Measurements from ENCODE around the gene CAMK2D. TPM values are rescaled to one million over a fixed set of nuclear protein-coding genes. Genes with fewer than 3 reads are reported as not detected.

Gene CAMK2D
- total and polyA plus RNA-seq, 2 experiments from 2014 or later = 4.9 to 14.6 TPM

DNA sequence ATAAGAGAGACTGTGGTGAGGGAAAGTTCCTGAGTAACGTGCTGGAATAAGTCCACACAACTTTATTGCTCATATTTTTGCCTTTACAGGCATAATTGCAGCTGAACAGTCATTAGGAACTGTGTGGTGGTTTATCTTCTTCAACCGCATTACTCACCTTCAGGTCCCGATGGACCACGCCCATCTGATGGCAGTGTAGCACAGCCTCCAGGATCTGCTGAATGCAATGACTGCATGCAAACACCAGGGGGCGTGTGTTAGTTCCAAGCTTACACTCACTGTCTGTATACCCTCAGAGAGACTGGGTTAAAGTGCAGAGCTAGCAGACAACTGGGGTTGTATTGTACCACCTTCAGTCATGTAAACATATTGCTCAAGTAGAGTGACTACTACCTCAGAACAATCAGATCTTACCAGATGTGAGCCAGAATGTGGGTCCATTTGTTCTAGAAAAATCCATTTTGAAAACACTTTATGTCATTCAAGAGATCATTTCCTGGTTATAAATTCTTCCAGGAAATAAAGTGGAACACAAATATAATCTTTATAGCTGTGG, 214.0 kb downstream of the CAMK2D start:
- Histone ChIP-seq H3K4me3 (no peak overlapping the region), H3K27me3 (ENCODE audit: insufficient read depth) (no peaks in the 10 kb centered on the region), H3K36me3 (ENCODE audit: insufficient read depth) (no peaks in the 10 kb centered on the region), H3K4me2 (no peak overlapping the region), H4K20me1 (replicated peaks; ENCODE audit: insufficient read depth) (no peaks in the 10 kb centered on the region), H3F3A (replicated peaks; ENCODE audit: low read depth) (no peaks in the 10 kb centered on the region), H3K9me2 (ENCODE audit: insufficient read depth) (no peaks in the 10 kb centered on the region), H3K79me2 (replicated peaks; ENCODE audit: insufficient read depth) (no peaks in the 10 kb centered on the region), H2AFZ (no peak overlapping the region), H3K27ac (ENCODE audit: low read depth) (no peak overlapping the region), H3K4me1 (ENCODE audit: insufficient read depth) (no peaks in the 10 kb centered on the region)
- no peaks in the 10 kb centered on the region for H3K27me3 Mint-ChIP-seq (ENCODE audit: insufficient read depth, low read depth, poor library complexity)
- H3K27ac Mint-ChIP-seq = no peak overlapping the region
- peak; percentile 95 for DNase-seq (ENCODE audit: low spot score)
- H3K36me3 Mint-ChIP-seq (ENCODE audit: low read depth) = no peaks in the 10 kb centered on the region
- H3K9me3 Mint-ChIP-seq = no peaks in the 10 kb centered on the region
- peak; percentile 100 for ATAC-seq
- no peaks in the 10 kb centered on the region; the same call in 1 of the 3 replicates for H3K4me1 Mint-ChIP-seq
- TF ChIP-seq CTCF (conservative IDR thresholded peaks at IDR 0.05; ENCODE audit: low read depth in 2 of 2) (peak; percentile 98 to 100), NANOG (IDR thresholded peaks at IDR 0.05; ENCODE audit: borderline replicate concordance) (no peak)
- H3K4me3 Mint-ChIP-seq = no peak overlapping the region

DNA sequence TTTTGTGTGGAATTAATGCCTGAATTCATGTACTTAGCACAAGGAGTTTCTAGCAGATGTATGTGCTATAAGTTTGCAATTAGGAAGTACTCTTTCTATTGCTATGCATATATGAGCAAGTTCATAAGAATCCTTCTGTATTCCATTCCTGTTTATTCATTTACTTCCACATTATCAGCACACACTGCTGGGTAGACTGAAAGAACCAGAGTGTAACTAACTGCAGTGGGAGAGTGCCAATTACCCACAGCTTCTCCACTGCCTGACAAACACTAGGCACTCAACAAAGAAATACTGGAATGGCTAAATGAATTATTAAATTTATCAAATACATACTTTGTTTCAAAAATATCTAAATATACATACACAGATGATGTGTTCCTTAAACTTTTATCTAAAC, 219.6 kb downstream of the CAMK2D start:
- Mint-ChIP-seq H3K4me1 (no peaks in the 10 kb centered on the region), H3K36me3 (ENCODE audit: low read depth) (no peaks in the 10 kb centered on the region), H3K9me3 (no peaks in the 10 kb centered on the region), H3K4me3 (no peak overlapping the region), H3K27me3 (ENCODE audit: insufficient read depth, low read depth, poor library complexity) (no peaks in the 10 kb centered on the region), H3K27ac (no peak overlapping the region)
- no peaks in the 10 kb centered on the region for H3K27me3 ChIP-seq (ENCODE audit: insufficient read depth)
- no peak overlapping the region for H3K27ac ChIP-seq (ENCODE audit: low read depth)
- no peaks in the 10 kb centered on the region for H3K79me2 ChIP-seq (replicated peaks; ENCODE audit: insufficient read depth)
- no peaks in the 10 kb centered on the region for H3K4me1 ChIP-seq (ENCODE audit: insufficient read depth)
- H4K20me1 ChIP-seq (replicated peaks; ENCODE audit: insufficient read depth) = no peaks in the 10 kb centered on the region
- no peaks in the 10 kb centered on the region for H3F3A ChIP-seq (replicated peaks; ENCODE audit: low read depth)
- H3K9me2 ChIP-seq (ENCODE audit: insufficient read depth) = no peaks in the 10 kb centered on the region
- DNase-seq (ENCODE audit: low spot score) (no peak), ATAC-seq (no peak)
- no peaks in the 10 kb centered on the region for H3K36me3 ChIP-seq (ENCODE audit: insufficient read depth)
- H2AFZ ChIP-seq = no peak overlapping the region
- H3K4me3 ChIP-seq = no peak overlapping the region
- no peak overlapping the region for H3K4me2 ChIP-seq
- TF ChIP-seq EZH2 (IDR thresholded peaks at IDR 0.05; ENCODE audit: low read depth, unreplicated experiment) (no peak), ZNF114 (CRISPR knock-in tag; IDR thresholded peaks at IDR 0.05) (no peak), STAT1 (IDR thresholded peaks at IDR 0.05; ENCODE audit: unreplicated experiment) (no peak), CREB1 (CRISPR knock-in tag; IDR thresholded peaks at IDR 0.05; ENCODE audit: low read depth) (no peak), REST (IDR thresholded peaks at IDR 0.05; ENCODE audit: unreplicated experiment) (no peak)
- TF ChIP-seq, protein P1, sequence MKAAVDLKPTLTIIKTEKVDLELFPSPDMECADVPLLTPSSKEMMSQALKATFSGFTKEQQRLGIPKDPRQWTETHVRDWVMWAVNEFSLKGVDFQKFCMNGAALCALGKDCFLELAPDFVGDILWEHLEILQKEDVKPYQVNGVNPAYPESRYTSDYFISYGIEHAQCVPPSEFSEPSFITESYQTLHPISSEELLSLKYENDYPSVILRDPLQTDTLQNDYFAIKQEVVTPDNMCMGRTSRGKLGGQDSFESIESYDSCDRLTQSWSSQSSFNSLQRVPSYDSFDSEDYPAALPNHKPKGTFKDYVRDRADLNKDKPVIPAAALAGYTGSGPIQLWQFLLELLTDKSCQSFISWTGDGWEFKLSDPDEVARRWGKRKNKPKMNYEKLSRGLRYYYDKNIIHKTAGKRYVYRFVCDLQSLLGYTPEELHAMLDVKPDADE (IDR thresholded peaks at IDR 0.05) = no peak
- TF ChIP-seq, protein P2, sequence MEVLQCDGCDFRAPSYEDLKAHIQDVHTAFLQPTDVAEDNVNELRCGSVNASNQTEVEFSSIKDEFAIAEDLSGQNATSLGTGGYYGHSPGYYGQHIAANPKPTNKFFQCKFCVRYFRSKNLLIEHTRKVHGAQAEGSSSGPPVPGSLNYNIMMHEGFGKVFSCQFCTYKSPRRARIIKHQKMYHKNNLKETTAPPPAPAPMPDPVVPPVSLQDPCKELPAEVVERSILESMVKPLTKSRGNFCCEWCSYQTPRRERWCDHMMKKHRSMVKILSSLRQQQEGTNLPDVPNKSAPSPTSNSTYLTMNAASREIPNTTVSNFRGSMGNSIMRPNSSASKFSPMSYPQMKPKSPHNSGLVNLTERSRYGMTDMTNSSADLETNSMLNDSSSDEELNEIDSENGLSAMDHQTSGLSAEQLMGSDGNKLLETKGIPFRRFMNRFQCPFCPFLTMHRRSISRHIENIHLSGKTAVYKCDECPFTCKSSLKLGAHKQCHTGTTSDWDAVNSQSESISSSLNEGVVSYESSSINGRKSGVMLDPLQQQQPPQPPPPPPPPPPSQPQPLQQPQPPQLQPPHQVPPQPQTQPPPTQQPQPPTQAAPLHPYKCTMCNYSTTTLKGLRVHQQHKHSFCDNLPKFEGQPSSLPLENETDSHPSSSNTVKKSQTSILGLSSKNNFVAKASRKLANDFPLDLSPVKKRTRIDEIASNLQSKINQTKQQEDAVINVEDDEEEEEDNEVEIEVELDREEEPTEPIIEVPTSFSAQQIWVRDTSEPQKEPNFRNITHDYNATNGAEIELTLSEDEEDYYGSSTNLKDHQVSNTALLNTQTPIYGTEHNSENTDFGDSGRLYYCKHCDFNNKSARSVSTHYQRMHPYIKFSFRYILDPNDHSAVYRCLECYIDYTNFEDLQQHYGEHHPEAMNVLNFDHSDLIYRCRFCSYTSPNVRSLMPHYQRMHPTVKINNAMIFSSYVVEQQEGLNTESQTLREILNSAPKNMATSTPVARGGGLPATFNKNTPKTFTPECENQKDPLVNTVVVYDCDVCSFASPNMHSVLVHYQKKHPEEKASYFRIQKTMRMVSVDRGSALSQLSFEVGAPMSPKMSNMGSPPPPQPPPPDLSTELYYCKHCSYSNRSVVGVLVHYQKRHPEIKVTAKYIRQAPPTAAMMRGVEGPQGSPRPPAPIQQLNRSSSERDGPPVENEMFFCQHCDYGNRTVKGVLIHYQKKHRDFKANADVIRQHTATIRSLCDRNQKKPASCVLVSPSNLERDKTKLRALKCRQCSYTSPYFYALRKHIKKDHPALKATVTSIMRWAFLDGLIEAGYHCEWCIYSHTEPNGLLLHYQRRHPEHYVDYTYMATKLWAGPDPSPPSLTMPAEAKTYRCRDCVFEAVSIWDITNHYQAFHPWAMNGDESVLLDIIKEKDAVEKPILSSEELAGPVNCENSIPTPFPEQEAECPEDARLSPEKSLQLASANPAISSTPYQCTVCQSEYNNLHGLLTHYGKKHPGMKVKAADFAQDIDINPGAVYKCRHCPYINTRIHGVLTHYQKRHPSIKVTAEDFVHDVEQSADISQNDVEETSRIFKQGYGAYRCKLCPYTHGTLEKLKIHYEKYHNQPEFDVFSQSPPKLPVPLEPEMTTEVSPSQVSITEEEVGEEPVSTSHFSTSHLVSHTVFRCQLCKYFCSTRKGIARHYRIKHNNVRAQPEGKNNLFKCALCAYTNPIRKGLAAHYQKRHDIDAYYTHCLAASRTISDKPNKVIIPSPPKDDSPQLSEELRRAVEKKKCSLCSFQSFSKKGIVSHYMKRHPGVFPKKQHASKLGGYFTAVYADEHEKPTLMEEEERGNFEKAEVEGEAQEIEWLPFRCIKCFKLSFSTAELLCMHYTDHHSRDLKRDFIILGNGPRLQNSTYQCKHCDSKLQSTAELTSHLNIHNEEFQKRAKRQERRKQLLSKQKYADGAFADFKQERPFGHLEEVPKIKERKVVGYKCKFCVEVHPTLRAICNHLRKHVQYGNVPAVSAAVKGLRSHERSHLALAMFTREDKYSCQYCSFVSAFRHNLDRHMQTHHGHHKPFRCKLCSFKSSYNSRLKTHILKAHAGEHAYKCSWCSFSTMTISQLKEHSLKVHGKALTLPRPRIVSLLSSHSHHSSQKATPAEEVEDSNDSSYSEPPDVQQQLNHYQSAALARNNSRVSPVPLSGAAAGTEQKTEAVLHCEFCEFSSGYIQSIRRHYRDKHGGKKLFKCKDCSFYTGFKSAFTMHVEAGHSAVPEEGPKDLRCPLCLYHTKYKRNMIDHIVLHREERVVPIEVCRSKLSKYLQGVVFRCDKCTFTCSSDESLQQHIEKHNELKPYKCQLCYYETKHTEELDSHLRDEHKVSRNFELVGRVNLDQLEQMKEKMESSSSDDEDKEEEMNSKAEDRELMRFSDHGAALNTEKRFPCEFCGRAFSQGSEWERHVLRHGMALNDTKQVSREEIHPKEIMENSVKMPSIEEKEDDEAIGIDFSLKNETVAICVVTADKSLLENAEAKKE (CRISPR knock-in tag; IDR thresholded peaks at IDR 0.05) = no peak
